Trophoblast cell (in vitro differentiated cells and primary cell): ENCODE measurements around the gene IL36B.
A peak's percentile ranks its signal among the peaks of the same experiment; 100 is the strongest.

Experiments used
- DNase-seq, 2 donors: peaks; one replicate each; pipeline ENCODE4 v3.0.0-alpha.2; 2016
- H2AFZ ChIP-seq: 2 replicates; pipeline ENCODE4 v1.6.1; 2013; ENCODE audit warnings: low read length, moderate library complexity, mild to moderate bottlenecking; ENCODE audit not compliant: insufficient read depth, poor library complexity
- H2AK5ac ChIP-seq: 2 replicates; pipeline ENCODE4 v1.6.1; 2013; ENCODE audit warnings: mild to moderate bottlenecking, low read length
- H2BK120ac ChIP-seq: 2 replicates; pipeline ENCODE4 v1.6.1; 2013; ENCODE audit warnings: low read length, mild to moderate bottlenecking, moderate library complexity; ENCODE audit not compliant: insufficient read depth, poor library complexity
- H2BK12ac ChIP-seq: 2 replicates; pipeline ENCODE4 v1.6.1; 2013; ENCODE audit warnings: mild to moderate bottlenecking, low read length, moderate library complexity
- H2BK5ac ChIP-seq: 2 replicates; pipeline ENCODE4 v1.6.1; 2013; ENCODE audit warnings: low read length, low read depth, moderate library complexity, mild to moderate bottlenecking; ENCODE audit not compliant: poor library complexity
- H3K14ac ChIP-seq: 2 replicates; pipeline ENCODE4 v1.6.1; 2013; ENCODE audit warnings: mild to moderate bottlenecking, low read length
- H3K18ac ChIP-seq: 2 replicates; pipeline ENCODE4 v1.6.1; 2013; ENCODE audit warnings: mild to moderate bottlenecking, low read length
- H3K23ac ChIP-seq: 2 replicates; pipeline ENCODE4 v1.6.1; 2013; ENCODE audit warnings: low read length
- H3K27ac ChIP-seq: 2 replicates; pipeline ENCODE4 v1.5.1; 2013; ENCODE audit warnings: low read depth, mild to moderate bottlenecking, inconsistent platforms, low read length, moderate library complexity
- H3K27me3 ChIP-seq: 2 replicates; pipeline ENCODE4 v1.6.1; 2013; ENCODE audit warnings: inconsistent platforms, mild to moderate bottlenecking, low read length, moderate library complexity; ENCODE audit not compliant: insufficient read depth
- H3K36me3 ChIP-seq, 2 experiments: 1 replicate in 1 of 2; 2 replicates in 1 of 2; pipeline ENCODE4 v1.6.1; 2013; ENCODE audit warnings: low read length in 2 of 2, mild to moderate bottlenecking in 2 of 2, moderate library complexity in 1 of 2; ENCODE audit not compliant: insufficient read depth in 2 of 2, control insufficient read depth in 1 of 2
- H3K4ac ChIP-seq: 2 replicates; pipeline ENCODE4 v1.6.1; 2013; ENCODE audit warnings: low read depth, mild to moderate bottlenecking, low read length, moderate library complexity
- H3K4me1 ChIP-seq, 2 experiments: 1 replicate in 1 of 2; 2 replicates in 1 of 2; pipeline ENCODE4 v1.6.1; 2013; ENCODE audit warnings: low read length in 2 of 2, mild to moderate bottlenecking in 2 of 2, moderate library complexity in 1 of 2; ENCODE audit not compliant: insufficient read depth in 2 of 2, control insufficient read depth in 1 of 2
- H3K4me2 ChIP-seq: 2 replicates; pipeline ENCODE4 v1.6.1; 2013; ENCODE audit warnings: inconsistent platforms, mild to moderate bottlenecking, low read length, moderate library complexity
- H3K4me3 ChIP-seq: 2 replicates; pipeline ENCODE4 v1.5.1; 2013; ENCODE audit warnings: mild to moderate bottlenecking, low read depth, low read length, inconsistent platforms
- H3K79me1 ChIP-seq: one replicate; pipeline ENCODE4 v1.6.1; 2013; ENCODE audit warnings: low read length
- H3K79me2 ChIP-seq: 2 replicates; pipeline ENCODE4 v1.6.1; 2013; ENCODE audit warnings: low read length, mild to moderate bottlenecking; ENCODE audit not compliant: control insufficient read depth, insufficient read depth, poor library complexity
- H3K9ac ChIP-seq: 2 replicates; pipeline ENCODE4 v1.6.1; 2013; ENCODE audit warnings: mild to moderate bottlenecking, low read length
- H3K9me3 ChIP-seq: 2 replicates; pipeline ENCODE4 v1.6.1; 2013; ENCODE audit warnings: low read depth, mild to moderate bottlenecking, control low read depth, inconsistent platforms, low read length; ENCODE audit not compliant: insufficient read depth
- H4K12ac ChIP-seq: 2 replicates; pipeline ENCODE4 v1.6.1; 2013; ENCODE audit warnings: low read depth, mild to moderate bottlenecking, low read length, moderate library complexity
- H4K8ac ChIP-seq: 2 replicates; pipeline ENCODE4 v1.6.1; 2013; ENCODE audit warnings: low read depth, mild to moderate bottlenecking, low read length, moderate library complexity
- H4K91ac ChIP-seq: one replicate; pipeline ENCODE4 v1.6.1; 2013; ENCODE audit warnings: low read depth, mild to moderate bottlenecking, low read length, moderate library complexity
- WGBS: extraction: QIAGEN DNeasy Blood & Tissue Kit; methylation state at CpG from one replicate; pipeline ENCODE4 v1.1.7; 2013; ENCODE audit warnings: missing lambda C conversion rate; ENCODE audit not compliant: insufficient read length, insufficient coverage; ENCODE audit errors: extremely low coverage; 5-methylcytosine and 5-hydroxymethylcytosine counted together

Gene IL36B

GRCh38 chr2:113053666-113054065 lies 999 bp upstream of the IL36B start:
- H3K4me1 ChIP-seq, result peaks cover under 1 to 2% of the 10 kb centered on the region in 2 experiments

GRCh38 chr2:113050921-113051895 lies 1.5 kb downstream of the IL36B start:
- no peaks in the 10 kb centered on the region for H3K79me1 ChIP-seq
- no peak overlapping the region for H2BK12ac ChIP-seq
- no peak overlapping the region for H4K8ac ChIP-seq
- no peak overlapping the region for H2BK120ac ChIP-seq
- H2AFZ ChIP-seq, result no peak overlapping the region
- no peak overlapping the region for H4K12ac ChIP-seq
- H3K23ac ChIP-seq, result no peak overlapping the region
- no peak overlapping the region for H2AK5ac ChIP-seq
- H3K79me2 ChIP-seq, result no peaks in the 10 kb centered on the region
- DNase-seq, result no peak
- no peak overlapping the region for H3K18ac ChIP-seq
- H3K4me2 ChIP-seq, result no peak overlapping the region
- no peak overlapping the region for H3K4ac ChIP-seq
- no peak overlapping the region for H4K91ac ChIP-seq
- no peak overlapping the region for H3K14ac ChIP-seq
- no peaks in the 10 kb centered on the region for H3K4me1 ChIP-seq
- H3K27ac ChIP-seq, result no peak overlapping the region
- H3K27me3 ChIP-seq, result no peaks in the 10 kb centered on the region
- H3K9ac ChIP-seq, result no peak overlapping the region
- peaks cover 22% of the 10 kb centered on the region for H3K9me3 ChIP-seq
- no peaks in the 10 kb centered on the region for H3K36me3 ChIP-seq
- H2BK5ac ChIP-seq, result no peak overlapping the region
- no CpG with 5 or more reads among the region's 38 CpGs for WGBS
- H3K4me3 ChIP-seq, result no peak overlapping the region

More at GRCh38 chr2:113053666-113054065, 999 bp upstream of the IL36B start:
- DNase-seq, result no peak
- no peak overlapping the region for H2AFZ ChIP-seq
- H3K14ac ChIP-seq, result no peak overlapping the region
- H2BK120ac ChIP-seq, result no peak overlapping the region
- WGBS, result no CpG with 5 or more reads among the region's 3 CpGs
- no peak overlapping the region for H3K4ac ChIP-seq
- no peak overlapping the region for H3K9ac ChIP-seq
- no peak overlapping the region for H3K18ac ChIP-seq
- no peak overlapping the region for H3K4me3 ChIP-seq
- no peaks in the 10 kb centered on the region for H3K27me3 ChIP-seq
- H4K12ac ChIP-seq, result no peak overlapping the region
- no peak overlapping the region for H3K23ac ChIP-seq
- H4K91ac ChIP-seq, result no peak overlapping the region
- H2BK12ac ChIP-seq, result no peak overlapping the region
- no peak overlapping the region for H2BK5ac ChIP-seq
- peaks cover 22% of the 10 kb centered on the region for H3K9me3 ChIP-seq
- H2AK5ac ChIP-seq, result no peak overlapping the region
- peaks cover 2% of the 10 kb centered on the region for H3K79me1 ChIP-seq
- H3K79me2 ChIP-seq, result no peaks in the 10 kb centered on the region
- H3K4me2 ChIP-seq, result no peak overlapping the region
- H3K36me3 ChIP-seq, result no peaks in the 10 kb centered on the region
- no peak overlapping the region for H4K8ac ChIP-seq
- no peak overlapping the region for H3K27ac ChIP-seq

DNA sequence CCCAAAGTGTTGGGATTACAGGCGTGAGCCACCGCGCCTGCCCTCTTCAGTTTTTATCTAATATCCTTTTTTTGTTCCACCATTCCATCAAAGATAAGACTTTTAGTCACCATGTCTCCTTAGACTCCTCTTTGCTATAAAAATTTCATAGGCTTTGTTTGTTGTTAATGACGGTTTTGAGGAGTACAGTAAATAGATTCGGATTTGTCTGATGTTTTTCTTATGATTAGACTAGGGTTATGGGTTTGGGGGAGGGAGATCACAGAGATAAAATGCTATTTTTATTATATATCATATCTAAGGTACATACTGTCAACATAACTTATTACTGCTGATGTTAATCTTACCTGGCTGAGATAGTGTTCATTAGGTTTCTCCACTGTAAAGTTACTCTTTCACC lies 6.2 kb downstream of the IL36B start:
- Histone ChIP-seq H3K18ac (no peak overlapping the region), H3K4me1 (no peaks in the 10 kb centered on the region), H3K4ac (no peak overlapping the region), H2AFZ (no peak overlapping the region), H2BK5ac (no peak overlapping the region), H3K27me3 (no peaks in the 10 kb centered on the region), H3K14ac (no peak overlapping the region), H3K36me3 (no peaks in the 10 kb centered on the region), H4K12ac (no peak overlapping the region), H2AK5ac (no peak overlapping the region), H3K27ac (no peak overlapping the region), H3K4me2 (no peak overlapping the region), H2BK12ac (no peak overlapping the region), H4K8ac (no peak overlapping the region), H3K9me3 (peaks cover 8% of the 10 kb centered on the region), H3K79me2 (no peaks in the 10 kb centered on the region), H4K91ac (no peak overlapping the region), H3K23ac (no peak overlapping the region), H3K79me1 (no peaks in the 10 kb centered on the region), H2BK120ac (no peak overlapping the region), H3K4me3 (no peak overlapping the region), H3K9ac (no peak overlapping the region)
- WGBS, result no CpG with 5 or more reads among the region's 5 CpGs
- no peak for DNase-seq

- no peak overlapping the region for H3K27ac ChIP-seq
- no peak overlapping the region for H3K14ac ChIP-seq
- H3K79me2 ChIP-seq, result no peaks in the 10 kb centered on the region
- H3K4me2 ChIP-seq, result no peak overlapping the region
- no peak overlapping the region for H4K12ac ChIP-seq
- no peak overlapping the region for H4K8ac ChIP-seq
- H3K4me3 ChIP-seq, result no peak overlapping the region
- H2AFZ ChIP-seq, result no peak overlapping the region
- H2AK5ac ChIP-seq, result no peak overlapping the region
- H2BK5ac ChIP-seq, result no peak overlapping the region
- H3K36me3 ChIP-seq, result no peaks in the 10 kb centered on the region
- WGBS, result no CpG with 5 or more reads among the region's 5 CpGs
- no peak overlapping the region for H2BK120ac ChIP-seq
- H3K9me3 ChIP-seq, result peaks cover 2% of the 10 kb centered on the region
- H3K79me1 ChIP-seq, result no peaks in the 10 kb centered on the region
- no peak overlapping the region for H3K18ac ChIP-seq
- no peak overlapping the region for H3K23ac ChIP-seq
- H2BK12ac ChIP-seq, result no peak overlapping the region
- H4K91ac ChIP-seq, result no peak overlapping the region
- no peaks in the 10 kb centered on the region for H3K4me1 ChIP-seq
- H3K9ac ChIP-seq, result no peak overlapping the region
- no peak overlapping the region for H3K4ac ChIP-seq
- DNase-seq, result peak; percentile 18 to 62
- H3K27me3 ChIP-seq, result no peaks in the 10 kb centered on the region
Measured at GRCh38 chr2:113041871-113042270, 10.8 kb downstream of the IL36B start.
